HEK293 (cell line): Measurements from ENCODE around the gene DIP2A.

Experiments
- SETDB1 ChIP-seq: IDR thresholded peaks from one replicate; pipeline ENCODE4 v1.6.1; 2017; ENCODE audit warnings: mild to moderate bottlenecking, low read length, moderate library complexity, mixed read lengths; ENCODE audit not compliant: insufficient read length
- ZNF398 ChIP-seq: fragments of 450-650 bp; formaldehyde crosslinking; IDR thresholded peaks from 2 replicates; pipeline ENCODE4 v1.5.1; 2017; ENCODE audit warnings: missing biosample characterization, missing genetic modification characterization

GRCh38 chr21:46604975-46605766, 146.5 kb downstream of the DIP2A start, which contains the start of gene S100B:
- TF ChIP-seq ZNF398 (tag by site-specific recombination): no peak
- TF ChIP-seq SETDB1: no peak
